Mucosa of rectum (tissue), 2 donors: ENCODE measurements around the gene BCAS3.
"Not testable (repeated sequence)": the region's sequence is repeated elsewhere in the genome, so short reads cannot be mapped to it uniquely, and the experiment has no call there.

ENCODE experiments used
- H3K27ac ChIP-seq, 2 donors: one replicate each; pipeline ENCODE4 v1.7.0; 2013; ENCODE audit warnings: inconsistent platforms in 2 of 2, low read depth in 2 of 2, low read length in 2 of 2
- H3K27me3 ChIP-seq, 2 donors: one replicate each; pipeline ENCODE4 v1.7.0; 2013; ENCODE audit warnings: low read length in 2 of 2; ENCODE audit not compliant: control insufficient read depth in 2 of 2, insufficient read depth in 2 of 2
- H3K36me3 ChIP-seq, 2 donors: one replicate each; pipeline ENCODE4 v1.7.0; 2013; ENCODE audit warnings: low read length in 2 of 2; ENCODE audit not compliant: control insufficient read depth in 2 of 2, insufficient read depth in 2 of 2
- H3K4me1 ChIP-seq, 2 donors: one replicate each; pipeline ENCODE4 v1.7.0; 2013; ENCODE audit warnings: low read length in 2 of 2, mild to moderate bottlenecking in 1 of 2; ENCODE audit not compliant: control insufficient read depth in 2 of 2, insufficient read depth in 2 of 2
- H3K4me3 ChIP-seq, 2 donors: one replicate each; pipeline ENCODE4 v1.7.0; 2013; ENCODE audit warnings: low read length in 2 of 2
- H3K9ac ChIP-seq, 2 donors: one replicate each; pipeline ENCODE4 v1.7.0; 2013; ENCODE audit warnings: low read length in 2 of 2, low read depth in 1 of 2, mild to moderate bottlenecking in 1 of 2
- H3K9me3 ChIP-seq, 2 donors: one replicate each; pipeline ENCODE4 v1.7.0; 2013; ENCODE audit warnings: low read length in 2 of 2; ENCODE audit not compliant: control insufficient read depth in 2 of 2
- donor health status: healthy.
- donor health status: Normal muscosa, but diverticular disease.

The BCAS3 gene

DNA sequence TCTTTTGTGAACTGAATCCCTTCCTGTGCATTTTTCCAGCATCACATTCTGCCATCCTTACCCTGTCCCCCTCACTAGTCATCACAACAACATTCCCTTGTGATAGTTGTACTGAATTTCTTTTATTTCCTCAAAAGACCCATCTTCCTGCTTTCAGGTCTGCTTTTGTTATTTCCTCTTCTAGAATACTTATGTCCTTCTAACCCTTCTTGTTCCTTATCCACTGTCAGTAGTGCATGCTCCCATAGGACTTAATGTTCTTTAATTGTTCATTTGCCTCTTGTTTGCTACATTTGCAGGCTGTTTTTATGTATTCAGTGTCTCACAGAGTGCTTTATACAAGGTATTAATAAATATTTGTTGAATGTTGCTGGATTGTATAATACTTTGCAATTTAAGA lies 73.0 kb downstream of the BCAS3 start:
- no peaks in the 10 kb centered on the region for H3K27me3 ChIP-seq
- no peaks in the 10 kb centered on the region for H3K9me3 ChIP-seq
- no peaks in the 10 kb centered on the region for H3K36me3 ChIP-seq
- no peak overlapping the region for H3K9ac ChIP-seq
- no peaks in the 10 kb centered on the region for H3K4me1 ChIP-seq
- H3K27ac ChIP-seq = no peak overlapping the region
- H3K4me3 ChIP-seq = no peak overlapping the region

GRCh38 chr17:60751884-60752283 lies 74.2 kb downstream of the BCAS3 start:
- H3K36me3 ChIP-seq = no peaks in the 10 kb centered on the region
- no peak overlapping the region for H3K27ac ChIP-seq
- no peak overlapping the region for H3K4me3 ChIP-seq
- no peak overlapping the region for H3K9ac ChIP-seq
- no peaks in the 10 kb centered on the region for H3K9me3 ChIP-seq
- H3K4me1 ChIP-seq = no peaks in the 10 kb centered on the region
- H3K27me3 ChIP-seq = no peaks in the 10 kb centered on the region

GRCh38 chr17:60752873-60753577 lies 75.4 kb downstream of the BCAS3 start:
- no peak overlapping the region for H3K4me3 ChIP-seq
- no peaks in the 10 kb centered on the region for H3K27me3 ChIP-seq
- H3K27ac ChIP-seq = no peak overlapping the region
- no peaks in the 10 kb centered on the region for H3K9me3 ChIP-seq
- no peak overlapping the region for H3K9ac ChIP-seq
- H3K36me3 ChIP-seq = no peaks in the 10 kb centered on the region
- H3K4me1 ChIP-seq = no peaks in the 10 kb centered on the region

DNA sequence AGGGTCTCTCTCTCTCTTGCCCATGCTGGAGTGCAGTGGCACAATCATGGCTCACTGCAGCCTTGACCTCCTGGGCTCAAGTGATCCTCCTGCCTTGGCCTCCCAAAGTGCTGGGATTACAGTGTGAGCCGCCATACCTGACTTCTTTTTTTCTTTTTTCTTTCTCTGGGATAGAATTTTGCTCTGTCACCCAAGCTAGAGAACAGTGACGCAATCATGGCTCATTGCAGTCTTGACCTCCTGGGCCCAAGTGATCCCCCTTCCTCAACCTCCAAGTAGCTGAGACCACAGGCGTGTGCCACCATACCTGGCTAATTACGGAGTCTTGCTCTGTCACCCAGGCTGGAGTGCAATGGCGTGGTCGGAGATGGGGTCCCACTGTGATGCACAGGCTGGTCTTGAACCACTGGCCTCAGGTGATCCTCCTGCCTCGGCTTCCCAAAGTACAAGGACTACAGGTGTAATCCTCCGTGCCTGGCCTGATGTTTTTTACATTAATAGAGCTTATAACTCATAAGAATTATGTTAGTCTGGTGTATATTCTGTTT lies 76.5 kb downstream of the BCAS3 start:
- no peaks in the 10 kb centered on the region for H3K4me1 ChIP-seq
- H3K27me3 ChIP-seq = no peaks in the 10 kb centered on the region
- H3K9ac ChIP-seq = no peak overlapping the region

DNA sequence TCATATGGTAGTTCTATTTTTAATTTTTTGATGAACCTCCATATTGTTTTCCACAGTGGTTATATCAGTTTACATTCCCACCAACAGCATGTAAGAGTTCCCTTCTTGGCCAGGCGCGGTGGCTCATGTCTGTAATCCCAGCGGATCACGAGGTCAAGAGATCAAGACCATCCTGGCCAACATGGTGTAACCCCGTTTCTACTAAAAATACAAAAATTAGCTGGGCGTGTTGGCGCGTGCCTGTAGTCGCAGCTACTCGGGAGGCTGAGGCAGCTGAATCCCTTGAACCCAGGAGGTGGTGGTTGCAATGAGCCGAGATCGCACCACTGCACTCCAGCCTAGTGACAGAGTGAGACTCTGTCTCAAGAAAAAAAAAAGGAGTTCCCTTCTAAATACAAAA lies 79.1 kb downstream of the BCAS3 start:
- not testable (repeated sequence) for H3K9ac ChIP-seq, H3K9me3 ChIP-seq, H3K27me3 ChIP-seq, H3K27ac ChIP-seq, H3K4me3 ChIP-seq, H3K4me1 ChIP-seq, H3K36me3 ChIP-seq

More for the DNA sequence above, 76.5 kb downstream of the BCAS3 start:
- Histone ChIP-seq H3K27ac (no peak overlapping the region), H3K4me3 (no peak overlapping the region), H3K36me3 (no peaks in the 10 kb centered on the region), H3K9me3 (no peaks in the 10 kb centered on the region)

DNA sequence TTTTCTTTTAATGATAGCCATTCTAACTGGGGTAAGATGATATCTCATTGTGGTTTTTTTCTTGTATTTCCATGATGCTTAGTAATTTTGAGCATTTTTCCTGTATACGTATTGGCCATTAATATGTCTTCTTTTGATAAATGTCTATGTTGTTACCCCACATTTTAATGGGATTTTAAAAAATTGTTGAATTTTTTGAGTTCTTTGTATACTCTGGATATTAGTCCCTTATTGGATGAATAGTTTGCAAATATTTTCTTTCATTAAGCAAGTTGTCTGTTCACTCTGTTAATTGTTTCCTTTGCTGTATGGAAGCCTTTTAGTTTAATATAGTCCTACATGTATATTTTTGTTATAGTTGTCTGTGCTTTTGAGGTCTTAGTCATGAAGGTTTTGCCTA lies 79.8 kb downstream of the BCAS3 start:
- Histone ChIP-seq H3K27ac (no peak overlapping the region), H3K27me3 (no peaks in the 10 kb centered on the region), H3K4me1 (no peaks in the 10 kb centered on the region), H3K4me3 (no peak overlapping the region), H3K9ac (no peak overlapping the region), H3K36me3 (no peaks in the 10 kb centered on the region), H3K9me3 (no peaks in the 10 kb centered on the region)

DNA sequence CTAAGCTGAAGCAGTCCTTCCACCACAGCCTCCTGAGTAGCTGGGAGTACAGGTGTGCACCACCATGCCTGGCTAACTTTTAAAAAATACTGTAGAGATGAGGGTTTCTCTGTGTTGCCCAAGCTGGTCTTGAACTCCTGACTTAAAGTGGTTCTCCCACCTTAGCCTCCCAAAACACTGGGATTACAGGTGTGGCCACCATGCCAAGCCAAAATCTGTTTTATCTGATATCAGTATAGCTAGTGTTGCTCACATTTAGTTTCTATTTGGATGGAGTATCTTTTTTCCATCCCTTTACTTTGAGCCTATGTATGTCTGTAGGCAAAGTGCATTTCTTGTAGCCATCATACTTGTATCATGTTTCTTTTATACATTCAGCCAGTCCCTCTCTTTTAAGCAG lies 82.1 kb downstream of the BCAS3 start:
- no peaks in the 10 kb centered on the region for H3K27me3 ChIP-seq
- no peaks in the 10 kb centered on the region for H3K4me1 ChIP-seq
- no peaks in the 10 kb centered on the region for H3K9me3 ChIP-seq
- H3K9ac ChIP-seq = no peak overlapping the region
- no peak overlapping the region for H3K27ac ChIP-seq
- H3K4me3 ChIP-seq = no peak overlapping the region
- no peaks in the 10 kb centered on the region for H3K36me3 ChIP-seq

DNA sequence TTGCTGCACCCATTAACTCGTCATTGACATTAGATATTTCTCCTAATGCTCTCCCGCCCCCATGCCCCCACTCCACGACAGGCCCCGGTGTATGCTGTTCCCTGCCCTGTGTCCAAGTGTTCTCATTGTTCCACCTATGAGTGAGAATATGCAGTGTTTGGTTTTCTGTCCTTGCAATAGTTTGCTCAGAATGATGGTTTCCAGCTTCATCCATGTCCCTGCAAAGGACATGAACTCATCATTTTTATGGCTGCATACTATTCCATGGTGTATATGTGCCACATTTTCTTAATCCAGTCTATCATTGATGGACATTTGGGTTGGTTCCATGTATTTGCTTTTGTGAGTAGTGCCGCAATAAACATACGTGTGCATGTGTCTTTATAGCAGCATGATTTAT lies 83.7 kb downstream of the BCAS3 start:
- not testable (repeated sequence) for H3K4me1 ChIP-seq, H3K4me3 ChIP-seq, H3K27me3 ChIP-seq

DNA sequence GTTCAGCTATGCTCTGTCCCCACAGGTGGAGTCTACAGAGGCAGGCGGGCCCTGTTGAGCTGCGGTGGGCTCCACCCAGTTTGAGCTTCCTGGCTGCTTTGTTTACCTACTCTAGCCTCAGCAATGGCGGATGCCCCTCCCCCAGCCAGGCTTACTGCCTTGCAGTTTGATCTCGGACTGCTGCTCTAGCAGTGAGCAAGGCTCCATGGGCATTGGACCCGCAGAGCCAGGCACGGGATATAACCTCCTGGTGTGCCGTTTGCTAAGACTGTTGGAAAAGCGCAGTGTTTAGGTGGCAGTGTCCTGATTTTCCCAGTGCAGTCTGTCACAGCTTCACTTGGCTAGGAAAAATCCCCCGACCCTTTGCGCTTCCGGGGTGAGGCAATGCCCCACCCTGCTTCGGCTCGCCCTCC lies 89.1 kb downstream of the BCAS3 start:
- Histone ChIP-seq H3K27ac (no peak overlapping the region), H3K9me3 (no peaks in the 10 kb centered on the region), H3K4me3 (no peak overlapping the region), H3K36me3 (no peaks in the 10 kb centered on the region), H3K27me3 (no peaks in the 10 kb centered on the region), H3K4me1 (no peaks in the 10 kb centered on the region), H3K9ac (no peak overlapping the region)

More for the DNA sequence above, 83.7 kb downstream of the BCAS3 start:
- H3K9me3 ChIP-seq, H3K9ac ChIP-seq, H3K36me3 ChIP-seq, H3K27ac ChIP-seq: not testable (repeated sequence)

- Histone ChIP-seq H3K27me3 (no peaks in the 10 kb centered on the region), H3K27ac (no peak overlapping the region), H3K9me3 (no peaks in the 10 kb centered on the region), H3K9ac (no peak overlapping the region), H3K36me3 (no peaks in the 10 kb centered on the region), H3K4me3 (no peak overlapping the region), H3K4me1 (no peaks in the 10 kb centered on the region)
Measured at GRCh38 chr17:60767744-60768308, 90.2 kb downstream of the BCAS3 start.
